Neural progenitor cell (in vitro differentiated cells): Measurements from ENCODE around the gene BEGAIN. TPM values are rescaled to one million over a fixed set of nuclear protein-coding genes. Genes with fewer than 3 reads are reported as not detected.

ENCODE experiments used
- DNase-seq: peaks from one replicate; pipeline ENCODE4 v3.0.0-alpha.2; 2016; ENCODE audit warnings: low spot score
- H2AFZ ChIP-seq: fragments of 200-600 bp; sonication (generic); replicated peaks from 2 replicates; pipeline ENCODE4 v1.6.1; 2016; ENCODE audit warnings: antibody characterized with exemption
- H3F3A ChIP-seq: fragments of 200-600 bp; sonication (generic); 2 replicates; pipeline ENCODE4 v1.6.1; 2016; ENCODE audit warnings: antibody characterized with exemption, low read depth
- H3K27ac ChIP-seq: fragments of 200-600 bp; sonication (generic); 2 replicates; pipeline ENCODE4 v1.5.1; 2016; ENCODE audit warnings: mild to moderate bottlenecking
- H3K27me3 ChIP-seq: fragments of 200-600 bp; sonication (generic); 2 replicates; pipeline ENCODE4 v1.6.1; 2016; ENCODE audit warnings: mild to moderate bottlenecking, moderate library complexity
- H3K36me3 ChIP-seq: fragments of 200-600 bp; sonication (generic); 2 replicates; pipeline ENCODE4 v1.5.1; 2016
- H3K4me1 ChIP-seq: fragments of 200-600 bp; sonication (generic); 2 replicates; pipeline ENCODE4 v1.6.1; 2016; ENCODE audit warnings: mixed run types
- H3K4me2 ChIP-seq: fragments of 200-600 bp; sonication (generic); 2 replicates; pipeline ENCODE4 v1.6.1; 2016
- H3K4me3 ChIP-seq: fragments of 200-600 bp; sonication (generic); 2 replicates; pipeline ENCODE4 v1.5.1; 2016
- H3K79me2 ChIP-seq: fragments of 200-600 bp; sonication (generic); 2 replicates; pipeline ENCODE4 v1.6.1; 2016; ENCODE audit warnings: low read depth
- H3K9ac ChIP-seq: fragments of 200-600 bp; sonication (generic); 2 replicates; pipeline ENCODE4 v1.6.1; 2016
- H3K9me3 ChIP-seq: fragments of 200-600 bp; sonication (generic); 2 replicates; pipeline ENCODE4 v1.5.1; 2016; ENCODE audit warnings: low read depth
- H4K20me1 ChIP-seq: fragments of 200-600 bp; sonication (generic); 2 replicates; pipeline ENCODE4 v1.6.1; 2016; ENCODE audit warnings: low read depth
- H3K27ac Mint-ChIP-seq: 3 replicates; pipeline ENCODE4 v1.8.0; 2021; ENCODE audit warnings: mixed read lengths
- H3K27me3 Mint-ChIP-seq: 2 replicates; pipeline ENCODE4 v1.8.0; 2022; ENCODE audit warnings: low read depth, mild to moderate bottlenecking, inconsistent platforms, moderate library complexity, mixed read lengths; ENCODE audit not compliant: insufficient read depth
- H3K36me3 Mint-ChIP-seq: 3 replicates; pipeline ENCODE4 v1.8.0; 2021; ENCODE audit warnings: mixed read lengths
- H3K4me1 Mint-ChIP-seq: 3 replicates; pipeline ENCODE4 v1.8.0; 2021; ENCODE audit warnings: mixed read lengths
- H3K4me3 Mint-ChIP-seq: 3 replicates; pipeline ENCODE4 v1.8.0; 2021; ENCODE audit warnings: mild to moderate bottlenecking, moderate library complexity, mixed read lengths
- H3K9me3 Mint-ChIP-seq: 3 replicates; pipeline ENCODE4 v1.8.0; 2020; ENCODE audit warnings: mixed read lengths
- EZH2 ChIP-seq: fragments of 200-600 bp; sonication (generic); IDR thresholded peaks from 2 replicates; pipeline ENCODE4 v1.6.1; 2017; ENCODE audit warnings: antibody characterized with exemption, mild to moderate bottlenecking, moderate library complexity
- EZH2phosphoT487 ChIP-seq: fragments of 200-600 bp; sonication (generic); IDR thresholded peaks from 2 replicates; pipeline ENCODE4 v1.6.1; 2017; ENCODE audit warnings: antibody characterized with exemption
- total RNA-seq: library from RNA; depleted of rRNA; stranded (reverse); fragments of >200 nt; gene quantifications from 2 replicates; pipeline ENCODE4 v1.2.3, GENCODE V29; 2015; ENCODE audit warnings: low replicate concordance
- TF ChIP-seq, protein P1 (sequence below): fragments of 200-600 bp; sonication (generic); IDR thresholded peaks from 2 replicates; pipeline ENCODE4 v1.5.1; 2017; ENCODE audit warnings: antibody characterized with exemption, mild to moderate bottlenecking

The BEGAIN gene
- total RNA-seq, 1 donor from 2014 or later = 4.0 TPM

DNA sequence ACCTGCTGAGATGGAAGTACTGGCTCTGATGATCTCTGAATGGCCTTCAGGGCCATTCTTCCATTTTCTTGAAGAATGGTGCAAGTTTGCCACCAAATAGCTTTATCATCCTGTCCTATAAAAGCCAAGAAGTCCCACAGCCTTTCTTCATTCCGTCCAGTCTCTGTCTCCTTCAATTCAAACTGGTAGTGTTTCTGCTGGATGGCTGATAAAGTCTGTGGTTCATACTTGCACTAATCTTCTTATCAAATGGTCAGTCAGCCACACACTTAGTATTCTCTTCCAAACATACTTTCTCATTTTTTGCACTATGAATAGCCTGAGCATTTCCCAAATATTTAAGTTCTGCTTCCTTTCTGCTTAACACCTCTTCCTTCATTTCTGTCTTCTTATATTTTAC, 39.4 kb upstream of the BEGAIN start:
- Mint-ChIP-seq H3K9me3 (peaks cover 4% of the 10 kb centered on the region), H3K4me1 (no peaks in the 10 kb centered on the region), H3K27ac (no peak overlapping the region), H3K27me3 (peaks cover 14% of the 10 kb centered on the region), H3K4me3 (no peak overlapping the region), H3K36me3 (no peaks in the 10 kb centered on the region)
- Histone ChIP-seq H3K9me3 (no peaks in the 10 kb centered on the region), H3K27ac (no peak overlapping the region), H3K27me3 (no peaks in the 10 kb centered on the region), H3K79me2 (no peaks in the 10 kb centered on the region), H3F3A (no peaks in the 10 kb centered on the region), H2AFZ (no peak overlapping the region), H3K4me2 (no peak overlapping the region), H3K9ac (no peak overlapping the region), H4K20me1 (no peaks in the 10 kb centered on the region), H3K4me1 (no peaks in the 10 kb centered on the region), H3K4me3 (no peak overlapping the region), H3K36me3 (no peaks in the 10 kb centered on the region)
- no peak for TF ChIP-seq EZH2
- TF ChIP-seq, protein P1, sequence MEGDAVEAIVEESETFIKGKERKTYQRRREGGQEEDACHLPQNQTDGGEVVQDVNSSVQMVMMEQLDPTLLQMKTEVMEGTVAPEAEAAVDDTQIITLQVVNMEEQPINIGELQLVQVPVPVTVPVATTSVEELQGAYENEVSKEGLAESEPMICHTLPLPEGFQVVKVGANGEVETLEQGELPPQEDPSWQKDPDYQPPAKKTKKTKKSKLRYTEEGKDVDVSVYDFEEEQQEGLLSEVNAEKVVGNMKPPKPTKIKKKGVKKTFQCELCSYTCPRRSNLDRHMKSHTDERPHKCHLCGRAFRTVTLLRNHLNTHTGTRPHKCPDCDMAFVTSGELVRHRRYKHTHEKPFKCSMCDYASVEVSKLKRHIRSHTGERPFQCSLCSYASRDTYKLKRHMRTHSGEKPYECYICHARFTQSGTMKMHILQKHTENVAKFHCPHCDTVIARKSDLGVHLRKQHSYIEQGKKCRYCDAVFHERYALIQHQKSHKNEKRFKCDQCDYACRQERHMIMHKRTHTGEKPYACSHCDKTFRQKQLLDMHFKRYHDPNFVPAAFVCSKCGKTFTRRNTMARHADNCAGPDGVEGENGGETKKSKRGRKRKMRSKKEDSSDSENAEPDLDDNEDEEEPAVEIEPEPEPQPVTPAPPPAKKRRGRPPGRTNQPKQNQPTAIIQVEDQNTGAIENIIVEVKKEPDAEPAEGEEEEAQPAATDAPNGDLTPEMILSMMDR = no peak
- no peak for TF ChIP-seq EZH2phosphoT487
- DNase-seq = no peak

DNA sequence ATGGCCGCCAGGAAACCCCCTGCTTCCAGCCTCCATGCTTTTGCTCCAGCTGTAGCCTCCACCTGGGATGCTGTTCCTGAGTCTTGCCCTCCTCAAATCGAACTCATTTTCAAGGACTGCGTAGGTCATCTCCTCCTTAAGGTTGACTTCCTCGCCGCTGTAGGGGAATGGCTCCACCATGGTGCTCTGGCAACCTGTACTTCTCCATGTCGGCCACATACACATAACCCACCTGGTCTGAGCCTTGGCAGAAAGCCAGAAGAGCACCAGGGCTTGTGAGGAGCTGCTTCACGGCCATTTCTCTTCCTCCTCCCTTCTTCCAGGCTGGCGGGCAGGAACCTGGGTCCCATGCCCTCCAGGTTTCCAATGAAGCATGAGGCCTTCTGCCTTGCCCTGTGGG, 36.7 kb upstream of the BEGAIN start:
- no peak overlapping the region for H3K27ac Mint-ChIP-seq

DNA sequence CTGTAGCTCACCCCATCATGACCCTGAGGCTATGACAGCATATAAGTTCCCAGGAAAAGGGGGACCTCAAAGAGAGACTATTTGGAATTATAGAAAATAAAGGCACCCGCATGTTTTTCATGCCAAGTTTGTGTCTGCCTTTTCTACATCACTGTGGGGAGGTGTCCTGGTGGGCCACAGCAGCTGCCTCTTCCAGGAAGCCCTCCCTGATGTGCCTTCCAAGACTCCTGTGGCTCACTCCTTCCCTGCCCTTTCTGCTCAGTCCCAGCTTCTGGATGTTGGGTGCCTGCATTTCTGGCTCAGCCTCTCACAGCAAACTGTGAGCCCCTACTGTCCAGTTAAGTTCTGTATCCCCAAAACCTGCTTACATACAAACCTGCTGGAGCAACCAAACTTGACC, 36.3 kb upstream of the BEGAIN start:
- Mint-ChIP-seq H3K27me3 (peaks cover 17% of the 10 kb centered on the region), H3K27ac (peak overlapping the region; percentile 51)
- DNase-seq = no peak

More for the DNA sequence above, 36.7 kb upstream of the BEGAIN start:
- Histone ChIP-seq H3K79me2 (no peaks in the 10 kb centered on the region), H3K36me3 (no peaks in the 10 kb centered on the region), H4K20me1 (no peaks in the 10 kb centered on the region), H3K9ac (no peak overlapping the region), H3K4me1 (no peaks in the 10 kb centered on the region), H3K27ac (no peak overlapping the region), H3K9me3 (no peaks in the 10 kb centered on the region), H2AFZ (no peak overlapping the region), H3K27me3 (no peaks in the 10 kb centered on the region), H3K4me2 (no peak overlapping the region), H3K4me3 (no peak overlapping the region), H3F3A (no peaks in the 10 kb centered on the region)
- Mint-ChIP-seq H3K4me1 (peaks cover 3% of the 10 kb centered on the region), H3K4me3 (no peak overlapping the region), H3K27me3 (peaks cover 18% of the 10 kb centered on the region), H3K9me3 (peaks cover 4% of the 10 kb centered on the region), H3K36me3 (no peaks in the 10 kb centered on the region)
- DNase-seq = no peak
- TF ChIP-seq, protein P1 = no peak
- TF ChIP-seq EZH2phosphoT487 = no peak
- TF ChIP-seq EZH2 = no peak

More for the DNA sequence above, 36.3 kb upstream of the BEGAIN start:
- H3K4me1 Mint-ChIP-seq = peaks cover 3% of the 10 kb centered on the region
- Histone ChIP-seq H3K4me1 (no peaks in the 10 kb centered on the region), H3K27ac (no peak overlapping the region), H3K4me2 (no peak overlapping the region), H3K27me3 (no peaks in the 10 kb centered on the region), H3K79me2 (no peaks in the 10 kb centered on the region), H3K4me3 (no peak overlapping the region), H2AFZ (no peak overlapping the region), H3K9ac (no peak overlapping the region), H4K20me1 (no peaks in the 10 kb centered on the region), H3F3A (no peaks in the 10 kb centered on the region), H3K36me3 (no peaks in the 10 kb centered on the region), H3K9me3 (no peaks in the 10 kb centered on the region)
- TF ChIP-seq, protein P1 = no peak
- TF ChIP-seq EZH2phosphoT487 (no peak), EZH2 (no peak)
- no peak overlapping the region for H3K4me3 Mint-ChIP-seq
- H3K9me3 Mint-ChIP-seq = peaks cover 4% of the 10 kb centered on the region
- no peaks in the 10 kb centered on the region for H3K36me3 Mint-ChIP-seq
